IMR-90 (cell line): ENCODE data around the gene AATF. TPM values are rescaled to one million over a fixed set of nuclear protein-coding genes. Genes with fewer than 3 reads are reported as not detected.

Experiments used
- ATAC-seq: fragments of 200-7000 bp; cut with Tn5 transposase; 2 replicates; pipeline ENCODE4 v1.9.1; 2020; ENCODE audit warnings: low read depth, mild to moderate bottlenecking, moderate library complexity
- BruUV-seq: library from RNA; stranded (reverse); fragments of 400-500 nt; replicated peaks from 2 replicates; lab custom pipeline; 2021; lab: Mats Ljungman, UMichigan
- CTCF ChIA-PET: fragments of 300-600 bp; formaldehyde crosslinking; extraction: SDS; loops from one replicate; lab custom pipeline; 2021; ENCODE audit warnings: antibody characterized with exemption; lab: Yijun Ruan, JAX
- POLR2A ChIA-PET: fragments of 300-600 bp; sonication (Branson Sonifier 250); formaldehyde crosslinking; loops from one replicate; lab custom pipeline; 2022; ENCODE audit warnings: antibody characterized with exemption; ENCODE audit not compliant: unreplicated experiment; lab: Charles Lee
- DNase-seq: peaks from one replicate; pipeline ENCODE4 v3.0.0; 2013
- H2AFZ ChIP-seq: replicated peaks from 2 replicates; pipeline ENCODE3; 2013; ENCODE audit warnings: low read length, mild to moderate bottlenecking; ENCODE audit not compliant: poor library complexity
- H2AK5ac ChIP-seq: 2 replicates; pipeline ENCODE4 v1.6.1; 2013; ENCODE audit warnings: low read depth, low read length, inconsistent platforms
- H2AK9ac ChIP-seq: replicated peaks from 2 replicates; pipeline ENCODE3; 2013; ENCODE audit warnings: mild to moderate bottlenecking, low read depth, low read length, moderate library complexity; ENCODE audit not compliant: poor library complexity
- H2BK120ac ChIP-seq: 2 replicates; pipeline ENCODE4 v1.6.1; 2013; ENCODE audit warnings: low read depth, low read length, inconsistent platforms
- H2BK15ac ChIP-seq: 3 replicates; pipeline ENCODE4 v1.6.1; 2013; ENCODE audit warnings: low read depth, low read length, inconsistent platforms
- H2BK20ac ChIP-seq: 2 replicates; pipeline ENCODE4 v1.6.1; 2013; ENCODE audit warnings: low read depth, mild to moderate bottlenecking, inconsistent platforms, low read length, moderate library complexity
- H2BK5ac ChIP-seq: 2 replicates; pipeline ENCODE4 v1.6.1; 2013; ENCODE audit warnings: mild to moderate bottlenecking, low read depth, low read length, inconsistent platforms; ENCODE audit not compliant: poor library complexity, severe bottlenecking
- H3K14ac ChIP-seq: replicated peaks from 2 replicates; pipeline ENCODE4 v1.6.1; 2013; ENCODE audit warnings: low read depth, low read length, inconsistent platforms
- H3K18ac ChIP-seq: 2 replicates; pipeline ENCODE4 v1.6.1; 2013; ENCODE audit warnings: low read depth, low read length, control low read depth
- H3K23ac ChIP-seq: 2 replicates; pipeline ENCODE4 v1.6.1; 2013; ENCODE audit warnings: low read depth, low read length, inconsistent platforms
- H3K27ac ChIP-seq: 2 replicates; pipeline ENCODE4 v1.5.1; 2013; ENCODE audit warnings: mild to moderate bottlenecking, control low read depth, low read length; ENCODE audit not compliant: insufficient read depth
- H3K27me3 ChIP-seq: 2 replicates; pipeline ENCODE4 v1.6.1; 2013; ENCODE audit warnings: low read length; ENCODE audit not compliant: control insufficient read depth, insufficient read depth
- H3K36me3 ChIP-seq: 2 replicates; pipeline ENCODE4 v1.6.1; 2013; ENCODE audit warnings: low read length, mixed read lengths; ENCODE audit not compliant: control insufficient read depth, insufficient read depth
- H3K4ac ChIP-seq: 2 replicates; pipeline ENCODE4 v1.6.1; 2013; ENCODE audit warnings: low read depth, low read length, inconsistent platforms
- H3K4me1 ChIP-seq: 2 replicates; pipeline ENCODE4 v1.6.1; 2013; ENCODE audit warnings: low read length, mixed read lengths; ENCODE audit not compliant: control insufficient read depth, insufficient read depth
- H3K4me2 ChIP-seq: 2 replicates; pipeline ENCODE4 v1.6.1; 2013; ENCODE audit warnings: low read depth, mild to moderate bottlenecking, control low read depth, low read length, moderate library complexity
- H3K4me3 ChIP-seq: 2 replicates; pipeline ENCODE4 v1.5.1; 2013; ENCODE audit warnings: low read depth, mild to moderate bottlenecking, control low read depth, low read length, moderate library complexity; ENCODE audit not compliant: insufficient read depth
- H3K56ac ChIP-seq: 2 replicates; pipeline ENCODE4 v1.6.1; 2013; ENCODE audit warnings: low read length, inconsistent platforms; ENCODE audit not compliant: insufficient read depth; ENCODE audit errors: extremely low read depth
- H3K79me1 ChIP-seq, 2 experiments: 2 replicates each; pipeline ENCODE4 v1.6.1; 2013; ENCODE audit warnings: low read length in 2 of 2, inconsistent platforms in 1 of 2, low read depth in 1 of 2
- H3K9ac ChIP-seq: 2 replicates; pipeline ENCODE4 v1.6.1; 2013; ENCODE audit warnings: low read depth, low read length, control low read depth
- H3K9me1 ChIP-seq: 2 replicates; pipeline ENCODE4 v1.6.1; 2013; ENCODE audit warnings: low read length, inconsistent platforms; ENCODE audit not compliant: insufficient read depth
- H3K9me3 ChIP-seq: 2 replicates; pipeline ENCODE4 v1.6.1; 2013; ENCODE audit warnings: low read length; ENCODE audit not compliant: control insufficient read depth, insufficient read depth
- H4K20me1 ChIP-seq: 2 replicates; pipeline ENCODE4 v1.6.1; 2013; ENCODE audit warnings: low read length, inconsistent platforms; ENCODE audit not compliant: insufficient read depth
- H4K5ac ChIP-seq: 2 replicates; pipeline ENCODE4 v1.6.1; 2013; ENCODE audit warnings: mild to moderate bottlenecking, low read depth, low read length, control low read depth
- H4K8ac ChIP-seq, 2 experiments: 2 replicates each; pipeline ENCODE4 v1.6.1; 2013; ENCODE audit warnings: low read depth in 2 of 2, low read length in 2 of 2, control low read depth in 1 of 2, inconsistent platforms in 1 of 2
- H4K91ac ChIP-seq: 2 replicates; pipeline ENCODE4 v1.6.1; 2013; ENCODE audit warnings: low read depth, low read length, inconsistent platforms; ENCODE audit not compliant: insufficient read depth
- MAZ ChIP-seq: IDR thresholded peaks from 2 replicates; pipeline ENCODE4 v1.6.1; 2012; ENCODE audit warnings: low read depth, mild to moderate bottlenecking, low read length, improper control_type of control experiment, moderate library complexity, borderline replicate concordance
- NFE2L2 ChIP-seq: fragments of 150-350 bp; IDR thresholded peaks from 2 replicates; pipeline ENCODE4 v1.6.1; 2016; ENCODE audit warnings: low read depth, mild to moderate bottlenecking, low read length
- RFX5 ChIP-seq: IDR thresholded peaks from 2 replicates; pipeline ENCODE4 v1.8.0; 2012; ENCODE audit warnings: low read depth, mild to moderate bottlenecking, low read length, moderate library complexity
- WGBS, 2 experiments: methylation state at CpG; one replicate each; pipeline versions ENCODE4 v1.1.5 to v1.1.7; 2013; ENCODE audit warnings: missing lambda C conversion rate in 2 of 2; ENCODE audit not compliant: insufficient read length in 1 of 2; ENCODE audit errors: extremely low coverage in 2 of 2; 5-methylcytosine and 5-hydroxymethylcytosine counted together
- dilution Hi-C: fragments of 300-500 bp; cut with HindIII; formaldehyde crosslinking; loops from one replicate; pipeline ENCODE4 v1.14.3; 2018; ENCODE audit warnings: low sequenced_read_pairs; ENCODE audit not compliant: unreplicated experiment
- in situ Hi-C: fragments of 300-500 bp; cut with MboI; formaldehyde crosslinking; loops from 3 replicates; pipeline ENCODE4 v1.14.3; 2019; ENCODE audit warnings: low sequenced_read_pairs, inconsistent platforms, mixed read lengths
- intact Hi-C: fragments of 100-400 bp; cut with micrococcal nuclease; formaldehyde crosslinking; loops from 2 replicates; pipeline ENCODE4 v1.10.0; 2022
- polyA plus RNA-seq, 3 experiments: library from polyadenylated mRNA; depleted of rRNA; stranded (reverse); fragments of >200 nt; gene quantifications; 2 replicates each; pipeline ENCODE4 v1.2.3, GENCODE V29; 2012; ENCODE audit warnings: low replicate concordance in 1 of 3
- total RNA-seq: library from RNA; depleted of rRNA; stranded (reverse); fragments of >200 nt; gene quantifications from 2 replicates; pipeline ENCODE4 v1.2.3, GENCODE V29; 2012

The AATF gene
- total and polyA plus RNA-seq, 2 of the 4 experiments (the other 2 are of a cell fraction), result 21.0 to 34.8 TPM

DNA sequence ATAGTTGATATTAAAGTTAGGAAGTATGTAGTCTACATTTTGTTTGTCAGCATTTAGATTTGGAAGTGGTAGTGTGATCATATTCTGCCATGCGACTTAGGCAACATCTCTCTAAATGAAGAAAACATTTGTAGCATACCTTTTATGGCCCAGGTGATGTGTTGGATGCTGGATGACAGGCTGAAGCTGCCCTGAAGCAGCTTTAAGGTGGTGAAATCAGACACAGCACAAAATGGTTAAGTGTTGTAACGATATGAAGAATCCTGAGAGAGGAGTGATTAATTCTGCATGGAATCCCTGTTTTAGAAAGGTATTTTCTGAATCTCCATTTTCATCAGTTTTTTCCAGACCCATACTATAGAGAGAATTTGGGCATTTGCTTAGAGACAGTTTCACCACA, 28.3 kb downstream of the AATF start:
- no peaks in the 10 kb centered on the region; the same call in 1 of the 2 replicates for H4K20me1 ChIP-seq
- dilution Hi-C loops, result no loop called here
- no CpG with 5 or more reads among the region's 2 CpGs for WGBS, 2 experiments
- no peak overlapping the region for H3K27ac ChIP-seq
- H3K36me3 ChIP-seq, result 0 out of 2 replicates have a peak, but pooled peaks cover 1% of the 10 kb centered on the region
- ChIA-PET CTCF (no interaction called here), POLR2A (no interaction called here)
- no peak overlapping the region for H4K91ac ChIP-seq
- no TSS peak for BruUV-seq
- H2BK5ac ChIP-seq, result no peak overlapping the region
- H3K27me3 ChIP-seq, result no peaks in the 10 kb centered on the region
- no peak overlapping the region for H2BK15ac ChIP-seq
- no peak overlapping the region for H2AK5ac ChIP-seq
- no peak overlapping the region for H4K8ac ChIP-seq
- no peak overlapping the region for H2BK120ac ChIP-seq
- H3K4me2 ChIP-seq, result no peak overlapping the region
- no peak overlapping the region for H3K4me3 ChIP-seq
- H4K5ac ChIP-seq, result no peak overlapping the region
- ATAC-seq, result no peak
- H3K18ac ChIP-seq, result no peak overlapping the region
- H3K4ac ChIP-seq, result no peak overlapping the region
- in situ Hi-C loops, result no loop called here
- H3K14ac ChIP-seq, result no peak overlapping the region
- TF ChIP-seq NFE2L2 (no peak), RFX5 (no peak), MAZ (no peak)
- H3K9me1 ChIP-seq, result no peaks in the 10 kb centered on the region
- peaks cover 1% of the 10 kb centered on the region; the same call in 1 of the 2 replicates for H3K4me1 ChIP-seq
- peaks cover 4 to 23% of the 10 kb centered on the region in 2 experiments; a peak in 2 of 4 replicates for H3K79me1 ChIP-seq
- H2BK20ac ChIP-seq, result no peak overlapping the region
- no peak overlapping the region for H2AK9ac ChIP-seq
- no peak for DNase-seq
- intact Hi-C loops, result no loop called here
- H3K56ac ChIP-seq, result no peak overlapping the region
- no peak overlapping the region for H2AFZ ChIP-seq
- no peak overlapping the region for H3K23ac ChIP-seq
- no peak overlapping the region for H3K9ac ChIP-seq
- no peaks in the 10 kb centered on the region for H3K9me3 ChIP-seq
